ENCODE measurements around the gene PGA5.

PGA5 gene

DNA sequence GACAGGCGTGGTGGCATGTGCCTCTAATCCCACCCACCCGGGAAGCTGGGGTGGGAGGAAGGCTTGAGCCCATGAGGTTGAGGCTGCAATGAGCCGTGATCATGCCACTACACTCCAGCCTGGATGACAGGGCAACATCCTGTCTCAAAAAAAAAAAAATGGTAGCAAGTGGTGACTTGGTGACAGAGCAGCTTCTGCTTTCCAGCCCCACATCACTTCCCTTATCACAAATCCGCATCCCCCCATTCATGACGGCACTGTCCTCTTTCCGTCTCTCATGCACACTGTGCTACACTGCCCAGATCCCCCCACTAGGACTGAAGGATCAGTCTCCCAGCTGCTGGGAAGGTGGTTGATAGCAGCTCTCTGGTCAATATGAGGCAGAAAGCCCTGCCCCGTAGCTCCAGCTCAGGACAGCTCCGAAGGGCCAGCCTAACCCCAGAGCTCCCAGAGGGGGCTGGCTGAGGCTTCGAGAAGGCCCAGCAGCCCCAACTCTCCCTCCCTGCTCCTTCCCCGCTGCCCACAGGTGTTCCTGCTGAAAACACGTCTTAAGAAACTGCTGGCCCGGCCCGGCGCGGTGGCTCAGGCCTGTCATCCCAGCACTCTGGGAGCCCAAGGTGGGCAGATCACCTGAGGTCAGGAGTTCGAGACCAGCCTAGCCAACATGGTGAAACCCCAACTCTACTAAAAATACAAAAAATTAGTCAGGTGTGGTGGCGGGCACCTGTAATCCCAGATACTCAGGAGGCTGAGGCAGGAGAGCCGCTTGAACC lies 15.9 kb downstream of the PGA5 start:
- H3K36me3 ChIP-seq (ENCODE audit: low read length): no peaks in the 10 kb centered on the region
- no peak overlapping the region for H3K9ac ChIP-seq (ENCODE audit: low read length)
- H3K4me2 ChIP-seq (ENCODE audit: low read depth, low read length, poor library complexity, severe bottlenecking): no peak overlapping the region
- no peak overlapping the region for H2AFZ ChIP-seq (ENCODE audit: low read depth, low read length, severe bottlenecking)
- no peaks in the 10 kb centered on the region for H3K27me3 ChIP-seq (ENCODE audit: low read length)
- H3K27ac ChIP-seq (ENCODE audit: low read depth, low read length): no peak overlapping the region
- H3K9me2 ChIP-seq (replicated peaks; ENCODE audit: insufficient read depth, low read length): no peaks in the 10 kb centered on the region
- H3F3A ChIP-seq (ENCODE audit: insufficient read depth): no peaks in the 10 kb centered on the region
- H4K20me1 ChIP-seq (ENCODE audit: low read depth, low read length): no peaks in the 10 kb centered on the region
- H3K79me2 ChIP-seq (ENCODE audit: insufficient read depth, low read length): no peaks in the 10 kb centered on the region
- no peaks in the 10 kb centered on the region for H3K9me3 ChIP-seq (ENCODE audit: insufficient read depth, low read length)
- TF ChIP-seq CTCF (IDR thresholded peaks at IDR 0.05; ENCODE audit: insufficient read depth, low read length, poor library complexity, severe bottlenecking) (no peak), EZH2phosphoT487 (conservative IDR thresholded peaks at IDR 0.05; ENCODE audit: low read length) (no peak)
- no peak overlapping the region for H3K4me3 ChIP-seq (ENCODE audit: insufficient read depth, low read length, poor library complexity, severe bottlenecking)

- Histone ChIP-seq H3K36me3 (ENCODE audit: low read length) (no peaks in the 10 kb centered on the region; the same call in 1 of the 2 replicates), H3K27ac (ENCODE audit: low read depth, low read length) (no peak overlapping the region), H3K4me3 (ENCODE audit: insufficient read depth, low read length, poor library complexity, severe bottlenecking) (no peak overlapping the region), H3K27me3 (ENCODE audit: low read length) (no peaks in the 10 kb centered on the region), H3F3A (ENCODE audit: insufficient read depth) (no peaks in the 10 kb centered on the region), H2AFZ (ENCODE audit: low read depth, low read length, severe bottlenecking) (no peak overlapping the region), H3K9ac (ENCODE audit: low read length) (no peak overlapping the region), H3K4me2 (ENCODE audit: low read depth, low read length, poor library complexity, severe bottlenecking) (no peak overlapping the region), H3K79me2 (ENCODE audit: insufficient read depth, low read length) (no peaks in the 10 kb centered on the region), H3K9me3 (ENCODE audit: insufficient read depth, low read length) (no peaks in the 10 kb centered on the region), H4K20me1 (ENCODE audit: low read depth, low read length) (no peaks in the 10 kb centered on the region), H3K9me2 (replicated peaks; ENCODE audit: insufficient read depth, low read length) (no peaks in the 10 kb centered on the region)
- TF ChIP-seq CTCF (IDR thresholded peaks at IDR 0.05; ENCODE audit: insufficient read depth, low read length, poor library complexity, severe bottlenecking) (no peak), EZH2phosphoT487 (conservative IDR thresholded peaks at IDR 0.05; ENCODE audit: low read length) (no peak)
Measured at GRCh38 chr11:61258546-61258945, 17.6 kb downstream of the PGA5 start.

DNA sequence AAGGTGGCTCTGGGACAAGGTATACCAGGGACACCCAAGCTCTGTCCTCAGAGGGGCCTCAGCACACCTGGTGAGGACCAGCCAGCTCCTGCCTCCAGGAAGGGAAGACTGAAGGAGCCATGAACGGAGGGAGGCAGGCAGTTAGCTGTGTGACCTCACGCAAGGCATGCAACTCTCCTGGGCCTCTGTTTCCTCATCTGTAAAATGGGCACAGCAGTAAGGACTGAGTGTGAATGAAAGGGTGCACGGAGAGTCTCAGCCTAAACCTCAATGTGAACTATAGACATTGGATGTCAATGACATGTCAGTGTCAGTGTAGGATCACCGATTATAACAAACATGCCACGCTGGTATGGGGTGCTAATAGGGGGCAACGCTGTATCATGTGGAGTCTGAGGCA lies 18.4 kb downstream of the PGA5 start:
- Histone ChIP-seq H3K4me3 (ENCODE audit: insufficient read depth, low read length, poor library complexity, severe bottlenecking) (no peak overlapping the region), H3K4me2 (ENCODE audit: low read depth, low read length, poor library complexity, severe bottlenecking) (no peak overlapping the region), H3K79me2 (ENCODE audit: insufficient read depth, low read length) (no peaks in the 10 kb centered on the region), H3K27ac (ENCODE audit: low read depth, low read length) (no peak overlapping the region), H4K20me1 (ENCODE audit: low read depth, low read length) (no peaks in the 10 kb centered on the region), H2AFZ (ENCODE audit: low read depth, low read length, severe bottlenecking) (no peak overlapping the region), H3F3A (ENCODE audit: insufficient read depth) (no peaks in the 10 kb centered on the region), H3K9me2 (replicated peaks; ENCODE audit: insufficient read depth, low read length) (no peaks in the 10 kb centered on the region), H3K27me3 (ENCODE audit: low read length) (no peaks in the 10 kb centered on the region), H3K36me3 (ENCODE audit: low read length) (no peaks in the 10 kb centered on the region; the same call in 1 of the 2 replicates), H3K9ac (ENCODE audit: low read length) (no peak overlapping the region), H3K9me3 (ENCODE audit: insufficient read depth, low read length) (no peaks in the 10 kb centered on the region)
- TF ChIP-seq CTCF (IDR thresholded peaks at IDR 0.05; ENCODE audit: insufficient read depth, low read length, poor library complexity, severe bottlenecking): no peak
- no peak for TF ChIP-seq EZH2phosphoT487 (conservative IDR thresholded peaks at IDR 0.05; ENCODE audit: low read length)

Measured in SU-DHL-6 (cell line).